Measurements from ENCODE around the gene RASSF1.

The RASSF1 gene

DNA sequence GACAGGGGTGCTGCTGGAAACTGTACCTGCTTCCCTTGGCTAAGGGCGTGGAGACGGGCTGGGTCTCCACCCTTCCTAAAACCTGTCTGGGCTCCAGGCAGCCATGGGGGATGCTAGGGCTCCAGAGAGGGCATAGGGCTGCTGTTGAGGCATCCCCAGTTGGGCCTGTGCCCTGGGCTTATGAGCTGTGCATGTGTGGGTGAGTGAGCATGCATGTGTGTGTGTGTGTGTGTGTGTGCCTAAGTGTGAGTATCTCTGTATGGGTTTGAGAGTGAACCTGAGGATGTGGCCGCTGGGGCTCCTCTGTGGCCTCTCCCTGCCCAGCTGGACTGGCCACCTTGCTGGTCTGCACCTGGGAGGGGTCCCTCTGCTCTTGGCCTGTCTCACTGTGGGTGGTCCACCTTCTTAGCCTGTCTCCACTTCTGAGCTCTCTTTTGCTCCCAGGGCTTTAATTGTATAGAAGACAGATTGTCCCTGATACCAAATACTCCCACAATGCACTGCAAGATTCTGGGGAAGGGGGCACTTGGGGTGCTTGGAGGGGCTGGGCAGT is 30.6 kb upstream of the RASSF1 start:
- Histone ChIP-seq H3K36me3 (ENCODE audit: insufficient read depth, low read length) (no peaks in the 10 kb centered on the region), H3K79me2 (ENCODE audit: insufficient read depth, low read length) (no peaks in the 10 kb centered on the region), H2AFZ (ENCODE audit: low read depth, low read length) (no peak overlapping the region), H3K4me3 (ENCODE audit: low read depth in 1 of 2, low read length in 2 of 2) (no peak overlapping the region), H3K9ac (ENCODE audit: low read depth, low read length) (no peak overlapping the region), H3K27me3 (ENCODE audit: insufficient read depth, low read length, poor library complexity) (no peaks in the 10 kb centered on the region), H3K27ac (ENCODE audit: low read length) (no peak overlapping the region), H4K20me1 (ENCODE audit: insufficient read depth, low read length) (peaks cover 4% of the 10 kb centered on the region; the same call in 1 of the 2 replicates), H3K9me3 (ENCODE audit: insufficient read depth, low read length, severe bottlenecking) (no peaks in the 10 kb centered on the region), H3K4me1 (ENCODE audit: insufficient read depth, low read length) (0 out of 2 replicates have a peak, but pooled peaks cover 2% of the 10 kb centered on the region), H3K4me2 (ENCODE audit: insufficient read depth, low read length) (no peak overlapping the region)
- no peak for ATAC-seq (ENCODE audit: insufficient read depth, low read depth)
- no peak for DNase-seq
- TF ChIP-seq, protein P1, sequence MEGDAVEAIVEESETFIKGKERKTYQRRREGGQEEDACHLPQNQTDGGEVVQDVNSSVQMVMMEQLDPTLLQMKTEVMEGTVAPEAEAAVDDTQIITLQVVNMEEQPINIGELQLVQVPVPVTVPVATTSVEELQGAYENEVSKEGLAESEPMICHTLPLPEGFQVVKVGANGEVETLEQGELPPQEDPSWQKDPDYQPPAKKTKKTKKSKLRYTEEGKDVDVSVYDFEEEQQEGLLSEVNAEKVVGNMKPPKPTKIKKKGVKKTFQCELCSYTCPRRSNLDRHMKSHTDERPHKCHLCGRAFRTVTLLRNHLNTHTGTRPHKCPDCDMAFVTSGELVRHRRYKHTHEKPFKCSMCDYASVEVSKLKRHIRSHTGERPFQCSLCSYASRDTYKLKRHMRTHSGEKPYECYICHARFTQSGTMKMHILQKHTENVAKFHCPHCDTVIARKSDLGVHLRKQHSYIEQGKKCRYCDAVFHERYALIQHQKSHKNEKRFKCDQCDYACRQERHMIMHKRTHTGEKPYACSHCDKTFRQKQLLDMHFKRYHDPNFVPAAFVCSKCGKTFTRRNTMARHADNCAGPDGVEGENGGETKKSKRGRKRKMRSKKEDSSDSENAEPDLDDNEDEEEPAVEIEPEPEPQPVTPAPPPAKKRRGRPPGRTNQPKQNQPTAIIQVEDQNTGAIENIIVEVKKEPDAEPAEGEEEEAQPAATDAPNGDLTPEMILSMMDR (IDR thresholded peaks at IDR 0.05; ENCODE audit: borderline replicate concordance, extremely low read depth, low read length, poor library complexity, severe bottlenecking), result no peak
- no peak for TF ChIP-seq EZH2 (IDR thresholded peaks at IDR 0.05; ENCODE audit: borderline replicate concordance, low read depth, low read length, severe bottlenecking)

GRCh38 chr3:50370594-50370993 is 30.0 kb upstream of the RASSF1 start:
- H3K9ac ChIP-seq (ENCODE audit: low read depth, low read length), result no peak overlapping the region
- H2AFZ ChIP-seq (ENCODE audit: low read depth, low read length), result no peak overlapping the region
- no peaks in the 10 kb centered on the region for H3K27me3 ChIP-seq (ENCODE audit: insufficient read depth, low read length, poor library complexity)
- H3K9me3 ChIP-seq (ENCODE audit: insufficient read depth, low read length, severe bottlenecking), result no peaks in the 10 kb centered on the region
- peaks cover 4% of the 10 kb centered on the region; the same call in 1 of the 2 replicates for H4K20me1 ChIP-seq (ENCODE audit: insufficient read depth, low read length)
- no peak overlapping the region for H3K4me3 ChIP-seq (ENCODE audit: low read depth in 1 of 2, low read length in 2 of 2)
- DNase-seq (no peak), ATAC-seq (ENCODE audit: insufficient read depth, low read depth) (no peak)
- TF ChIP-seq, protein P1 (IDR thresholded peaks at IDR 0.05; ENCODE audit: borderline replicate concordance, extremely low read depth, low read length, poor library complexity, severe bottlenecking), result peak; percentile 36
- no peak for TF ChIP-seq EZH2 (IDR thresholded peaks at IDR 0.05; ENCODE audit: borderline replicate concordance, low read depth, low read length, severe bottlenecking)
- H3K79me2 ChIP-seq (ENCODE audit: insufficient read depth, low read length), result no peaks in the 10 kb centered on the region
- no peak overlapping the region for H3K27ac ChIP-seq (ENCODE audit: low read length)
- peaks cover 4% of the 10 kb centered on the region; the same call in 1 of the 2 replicates for H3K4me1 ChIP-seq (ENCODE audit: insufficient read depth, low read length)
- no peaks in the 10 kb centered on the region for H3K36me3 ChIP-seq (ENCODE audit: insufficient read depth, low read length)
- H3K4me2 ChIP-seq (ENCODE audit: insufficient read depth, low read length), result no peak overlapping the region

GRCh38 chr3:50369012-50369670 is 28.5 kb upstream of the RASSF1 start:
- Histone ChIP-seq H3K4me2 (ENCODE audit: insufficient read depth, low read length) (no peak overlapping the region), H2AFZ (ENCODE audit: low read depth, low read length) (no peak overlapping the region), H3K9me3 (ENCODE audit: insufficient read depth, low read length, severe bottlenecking) (no peaks in the 10 kb centered on the region), H3K4me1 (ENCODE audit: insufficient read depth, low read length) (peaks cover 9% of the 10 kb centered on the region), H3K9ac (ENCODE audit: low read depth, low read length) (no peak overlapping the region), H3K27me3 (ENCODE audit: insufficient read depth, low read length, poor library complexity) (no peaks in the 10 kb centered on the region), H3K36me3 (ENCODE audit: insufficient read depth, low read length) (no peaks in the 10 kb centered on the region), H3K27ac (ENCODE audit: low read length) (no peak overlapping the region), H3K79me2 (ENCODE audit: insufficient read depth, low read length) (no peaks in the 10 kb centered on the region), H4K20me1 (ENCODE audit: insufficient read depth, low read length) (peaks cover 4% of the 10 kb centered on the region; the same call in 1 of the 2 replicates), H3K4me3 (ENCODE audit: low read depth in 1 of 2, low read length in 2 of 2) (no peak overlapping the region)
- ATAC-seq (ENCODE audit: insufficient read depth, low read depth) (no peak), DNase-seq (no peak)
- no peak for TF ChIP-seq EZH2 (IDR thresholded peaks at IDR 0.05; ENCODE audit: borderline replicate concordance, low read depth, low read length, severe bottlenecking)
- TF ChIP-seq, protein P1 (IDR thresholded peaks at IDR 0.05; ENCODE audit: borderline replicate concordance, extremely low read depth, low read length, poor library complexity, severe bottlenecking), result no peak

Measured in DND-41 (cell line).